ENCODE data around the gene APOC1.

Gene APOC1

GRCh38 chr19:44955505-44956439, 41.4 kb downstream of the APOC1 start:
- DNase-seq (ENCODE audit: low read depth in 2 of 2): no peak

GRCh38 chr19:44957526-44957925, 43.1 kb downstream of the APOC1 start:
- no peak for DNase-seq (ENCODE audit: low read depth in 2 of 2)

GRCh38 chr19:44958090-44958489, 43.7 kb downstream of the APOC1 start:
- no peak for DNase-seq (ENCODE audit: low read depth in 2 of 2)

- no peak for DNase-seq (ENCODE audit: low read depth in 2 of 2)
Observed at GRCh38 chr19:44959691-44960090, 45.3 kb downstream of the APOC1 start.

- no peak for DNase-seq (ENCODE audit: low read depth in 2 of 2)
Observed at GRCh38 chr19:44960906-44961728, 46.7 kb downstream of the APOC1 start.

- DNase-seq (ENCODE audit: low read depth in 2 of 2): no peak
Observed at GRCh38 chr19:44961821-44962220, 47.4 kb downstream of the APOC1 start.

GRCh38 chr19:44968118-44968517, 53.7 kb downstream of the APOC1 start:
- no peak for DNase-seq (ENCODE audit: low read depth in 2 of 2)

GRCh38 chr19:44968670-44969069, 54.3 kb downstream of the APOC1 start:
- DNase-seq (ENCODE audit: low read depth in 2 of 2): no peak
